Measurements from ENCODE around the gene CHRNB1.
A peak's percentile ranks its signal among the peaks of the same experiment; 100 is the strongest.

Gene CHRNB1

GRCh38 chr17:7476951-7477350 lies 32.1 kb downstream of the CHRNB1 start:
- peaks cover 14% of the 10 kb centered on the region for H3K79me2 ChIP-seq (ENCODE audit: control insufficient read depth, insufficient read depth, low read length, poor library complexity)
- H2BK120ac ChIP-seq (ENCODE audit: insufficient read depth, low read length, poor library complexity), result no peak overlapping the region
- no peak for DNase-seq
- H4K12ac ChIP-seq (ENCODE audit: low read depth, low read length), result no peak overlapping the region
- peak overlapping the region; percentile 28 for H3K18ac ChIP-seq (ENCODE audit: low read length)
- H3K4me3 ChIP-seq (ENCODE audit: low read depth, low read length), result no peak overlapping the region
- no peak overlapping the region for H3K9ac ChIP-seq (ENCODE audit: low read length)
- H3K27ac ChIP-seq (ENCODE audit: low read depth, low read length), result peak overlapping the region; percentile 13
- H3K4ac ChIP-seq (ENCODE audit: low read depth, low read length), result no peak overlapping the region
- H3K4me2 ChIP-seq (ENCODE audit: low read length), result peak overlapping the region; percentile 64
- no peak overlapping the region for H2AFZ ChIP-seq (ENCODE audit: insufficient read depth, low read length, poor library complexity)
- no peak overlapping the region for H4K91ac ChIP-seq (ENCODE audit: low read depth, low read length)
- H4K8ac ChIP-seq (ENCODE audit: low read depth, low read length), result no peak overlapping the region
- H2BK12ac ChIP-seq (ENCODE audit: low read length), result no peak overlapping the region
- peaks cover 0 to 2% of the 10 kb centered on the region in 2 experiments for H3K36me3 ChIP-seq (ENCODE audit: control insufficient read depth in 1 of 2, insufficient read depth in 2 of 2, low read length in 2 of 2)
- H3K27me3 ChIP-seq (ENCODE audit: insufficient read depth, low read length), result no peaks in the 10 kb centered on the region
- no peak overlapping the region for H3K23ac ChIP-seq (ENCODE audit: low read length)
- H2AK5ac ChIP-seq (ENCODE audit: low read length), result no peak overlapping the region
- H3K14ac ChIP-seq (ENCODE audit: low read length), result no peak overlapping the region
- H3K9me3 ChIP-seq (ENCODE audit: insufficient read depth, low read depth, low read length), result no peaks in the 10 kb centered on the region
- peaks cover 19% of the 10 kb centered on the region for H3K79me1 ChIP-seq (ENCODE audit: low read length)
- no CpG with 5 or more reads among the region's 5 CpGs for WGBS (ENCODE audit: extremely low coverage, insufficient coverage, insufficient read length)
- peaks cover 33 to 40% of the 10 kb centered on the region in 2 experiments for H3K4me1 ChIP-seq (ENCODE audit: control insufficient read depth in 1 of 2, insufficient read depth in 2 of 2, low read length in 2 of 2)
- no peak overlapping the region for H2BK5ac ChIP-seq (ENCODE audit: low read depth, low read length, poor library complexity)

GRCh38 chr17:7477392-7478275 lies 32.8 kb downstream of the CHRNB1 start:
- no peak overlapping the region for H2BK12ac ChIP-seq (ENCODE audit: low read length)
- WGBS (ENCODE audit: extremely low coverage, insufficient coverage, insufficient read length), result no CpG with 5 or more reads among the region's 26 CpGs
- H3K79me1 ChIP-seq (ENCODE audit: low read length), result peaks cover 19% of the 10 kb centered on the region
- H3K9me3 ChIP-seq (ENCODE audit: insufficient read depth, low read depth, low read length), result no peaks in the 10 kb centered on the region
- DNase-seq, result peak; percentile 38 to 41
- no peak overlapping the region for H3K9ac ChIP-seq (ENCODE audit: low read length)
- H3K27me3 ChIP-seq (ENCODE audit: insufficient read depth, low read length), result no peaks in the 10 kb centered on the region
- H3K36me3 ChIP-seq (ENCODE audit: control insufficient read depth in 1 of 2, insufficient read depth in 2 of 2, low read length in 2 of 2), result peaks cover 0 to 2% of the 10 kb centered on the region in 2 experiments
- H2BK5ac ChIP-seq (ENCODE audit: low read depth, low read length, poor library complexity), result no peak overlapping the region
- peak overlapping the region; percentile 64 for H3K4me2 ChIP-seq (ENCODE audit: low read length)
- no peak overlapping the region for H2AK5ac ChIP-seq (ENCODE audit: low read length)
- H3K23ac ChIP-seq (ENCODE audit: low read length), result no peak overlapping the region
- H3K4ac ChIP-seq (ENCODE audit: low read depth, low read length), result peak overlapping the region; percentile 4
- no peak overlapping the region for H4K8ac ChIP-seq (ENCODE audit: low read depth, low read length)
- peaks cover 14% of the 10 kb centered on the region for H3K79me2 ChIP-seq (ENCODE audit: control insufficient read depth, insufficient read depth, low read length, poor library complexity)
- H3K4me3 ChIP-seq (ENCODE audit: low read depth, low read length), result peak overlapping the region; percentile 5
- H4K12ac ChIP-seq (ENCODE audit: low read depth, low read length), result no peak overlapping the region
- no peak overlapping the region for H2BK120ac ChIP-seq (ENCODE audit: insufficient read depth, low read length, poor library complexity)
- H3K4me1 ChIP-seq (ENCODE audit: control insufficient read depth in 1 of 2, insufficient read depth in 2 of 2, low read length in 2 of 2), result peaks cover 33 to 40% of the 10 kb centered on the region in 2 experiments
- peak overlapping the region; percentile 20 for H3K14ac ChIP-seq (ENCODE audit: low read length)
- H3K18ac ChIP-seq (ENCODE audit: low read length), result peak overlapping the region; percentile 28
- peak overlapping the region; percentile 93 for H3K27ac ChIP-seq (ENCODE audit: low read depth, low read length)
- no peak overlapping the region for H2AFZ ChIP-seq (ENCODE audit: insufficient read depth, low read length, poor library complexity)
- H4K91ac ChIP-seq (ENCODE audit: low read depth, low read length), result peak overlapping the region; percentile 15

- no peak for DNase-seq
- H2BK5ac ChIP-seq (ENCODE audit: low read depth, low read length, poor library complexity), result peak overlapping the region; percentile 89
- H2BK120ac ChIP-seq (ENCODE audit: insufficient read depth, low read length, poor library complexity), result peak overlapping the region; percentile 86
- no peak overlapping the region for H2BK12ac ChIP-seq (ENCODE audit: low read length)
- H3K14ac ChIP-seq (ENCODE audit: low read length), result peak overlapping the region; percentile 96
- H4K91ac ChIP-seq (ENCODE audit: low read depth, low read length), result peak overlapping the region; percentile 99
- H4K8ac ChIP-seq (ENCODE audit: low read depth, low read length), result peak overlapping the region; percentile 93
- peaks cover 0 to 2% of the 10 kb centered on the region in 2 experiments for H3K36me3 ChIP-seq (ENCODE audit: control insufficient read depth in 1 of 2, insufficient read depth in 2 of 2, low read length in 2 of 2)
- H2AK5ac ChIP-seq (ENCODE audit: low read length), result peak overlapping the region; percentile 77
- peak overlapping the region; percentile 64 for H2AFZ ChIP-seq (ENCODE audit: insufficient read depth, low read length, poor library complexity)
- H3K79me2 ChIP-seq (ENCODE audit: control insufficient read depth, insufficient read depth, low read length, poor library complexity), result peaks cover 21% of the 10 kb centered on the region
- H3K79me1 ChIP-seq (ENCODE audit: low read length), result peaks cover 26% of the 10 kb centered on the region
- peaks cover 39 to 47% of the 10 kb centered on the region in 2 experiments for H3K4me1 ChIP-seq (ENCODE audit: control insufficient read depth in 1 of 2, insufficient read depth in 2 of 2, low read length in 2 of 2)
- H3K9me3 ChIP-seq (ENCODE audit: insufficient read depth, low read depth, low read length), result no peaks in the 10 kb centered on the region
- H4K12ac ChIP-seq (ENCODE audit: low read depth, low read length), result peak overlapping the region; percentile 95
- H3K27me3 ChIP-seq (ENCODE audit: insufficient read depth, low read length), result no peaks in the 10 kb centered on the region
- H3K4me2 ChIP-seq (ENCODE audit: low read length), result peak overlapping the region; percentile 64
- peak overlapping the region; percentile 89 for H3K4me3 ChIP-seq (ENCODE audit: low read depth, low read length)
- no CpG with 5 or more reads among the region's 40 CpGs for WGBS (ENCODE audit: extremely low coverage, insufficient coverage, insufficient read length)
- H3K4ac ChIP-seq (ENCODE audit: low read depth, low read length), result peak overlapping the region; percentile 81
- H3K27ac ChIP-seq (ENCODE audit: low read depth, low read length), result peak overlapping the region; percentile 93
- H3K9ac ChIP-seq (ENCODE audit: low read length), result peak overlapping the region; percentile 85
- H3K18ac ChIP-seq (ENCODE audit: low read length), result peak overlapping the region; percentile 90
- H3K23ac ChIP-seq (ENCODE audit: low read length), result no peak overlapping the region
These were observed 33.7 kb downstream of the CHRNB1 start for GRCh38 chr17:7478276-7479212.

Data from trophoblast cell (in vitro differentiated cells and primary cell).